ENCODE data around the gene KRT26. TPM values are rescaled to one million over a fixed set of nuclear protein-coding genes. Genes with fewer than 3 reads are reported as not detected.

The KRT26 gene
- total and polyA plus RNA-seq, 10 donors, result not detected

- H3K9me3 ChIP-seq, result no peaks in the 10 kb centered on the region
- H3K4me3 ChIP-seq, result no peak overlapping the region
- TF ChIP-seq POLR2AphosphoS5 (IDR thresholded peaks at IDR 0.05) (no peak), POLR2A (IDR thresholded peaks at IDR 0.05) (no peak), CTCF (IDR thresholded peaks at IDR 0.05 in 8 of 11, conservative IDR thresholded peaks at IDR 0.05 in 3 of 11) (no peak)
- 45 to 61% (median 57%) methylated on average over 1 of the region's 1 CpG for WGBS, 5 donors
- H3K27ac ChIP-seq, result no peak overlapping the region
- no peaks in the 10 kb centered on the region for H3K36me3 ChIP-seq
- H3K4me1 ChIP-seq, result peaks cover 0 to 9% (median 0%) of the 10 kb centered on the region in 6 donors
- H3K27me3 ChIP-seq (replicated peaks in 1 of 7), result peaks cover 0 to 8% (median 0%) of the 10 kb centered on the region in 7 donors
- intact Hi-C loops (cut with DNase I; ENCODE audit: low total_unique reads), result loop anchor here (10.0 kb wide), 1 partner anchor 80 kb away; the partner anchor contains the start of gene SMARCE1
- DNase-seq, result no peak
These were observed 47.3 kb downstream of the KRT26 start for GRCh38 chr17:40724656-40725055.

GRCh38 chr17:40722241-40722640 is 49.8 kb downstream of the KRT26 start:
- H3K36me3 ChIP-seq, result no peaks in the 10 kb centered on the region
- TF ChIP-seq POLR2AphosphoS5 (IDR thresholded peaks at IDR 0.05) (no peak), POLR2A (IDR thresholded peaks at IDR 0.05) (no peak), CTCF (IDR thresholded peaks at IDR 0.05 in 8 of 11, conservative IDR thresholded peaks at IDR 0.05 in 3 of 11) (no peak)
- H3K27me3 ChIP-seq (replicated peaks in 1 of 7), result peaks cover 0 to 8% (median 0%) of the 10 kb centered on the region in 7 donors
- 52 to 80% (median 67%) methylated on average over 1 of the region's 1 CpG for WGBS, 5 donors
- DNase-seq, result no peak
- no peak overlapping the region for H3K4me3 ChIP-seq
- no peaks in the 10 kb centered on the region for H3K9me3 ChIP-seq
- intact Hi-C loops (cut with DNase I; ENCODE audit: low total_unique reads), result loop anchor here (10.0 kb wide), 1 partner anchor 77 kb away; the partner anchor contains the start of gene SMARCE1
- H3K4me1 ChIP-seq, result peaks cover 0 to 5% (median 0%) of the 10 kb centered on the region in 6 donors
- H3K27ac ChIP-seq, result no peak overlapping the region

- peaks cover 0 to 8% (median 0%) of the 10 kb centered on the region in 7 donors for H3K27me3 ChIP-seq (replicated peaks in 1 of 7)
- no peak for DNase-seq
- no peaks in the 10 kb centered on the region for H3K36me3 ChIP-seq
- H3K4me1 ChIP-seq, result no peaks in the 10 kb centered on the region
- H3K4me3 ChIP-seq, result no peak overlapping the region
- no peak overlapping the region for H3K27ac ChIP-seq
- intact Hi-C loops (cut with DNase I; ENCODE audit: low total_unique reads), result loop anchor here (10.0 kb wide), 1 partner anchor 76 kb away; the partner anchor contains the start of gene SMARCE1
- WGBS, 5 donors, result 61 to 82% (median 69%) methylated on average over 2 of the region's 2 CpGs
- no peaks in the 10 kb centered on the region for H3K9me3 ChIP-seq
- TF ChIP-seq POLR2A (IDR thresholded peaks at IDR 0.05), result no peak
These were observed 51.1 kb downstream of the KRT26 start for GRCh38 chr17:40720899-40721298.

GRCh38 chr17:40718930-40719329 is 53.1 kb downstream of the KRT26 start:
- H3K27ac ChIP-seq, result no peak overlapping the region
- TF ChIP-seq POLR2AphosphoS5 (IDR thresholded peaks at IDR 0.05) (no peak), POLR2A (IDR thresholded peaks at IDR 0.05) (no peak), CTCF (IDR thresholded peaks at IDR 0.05 in 8 of 11, conservative IDR thresholded peaks at IDR 0.05 in 3 of 11) (no peak)
- DNase-seq, result no peak
- intact Hi-C loops (cut with DNase I; ENCODE audit: low total_unique reads), result no loop called here
- H3K4me3 ChIP-seq, result no peak overlapping the region
- H3K4me1 ChIP-seq, result no peaks in the 10 kb centered on the region
- no peaks in the 10 kb centered on the region for H3K9me3 ChIP-seq
- H3K27me3 ChIP-seq (replicated peaks in 1 of 7), result peaks cover 0 to 15% (median 0%) of the 10 kb centered on the region in 7 donors
- no peaks in the 10 kb centered on the region for H3K36me3 ChIP-seq
- WGBS, 5 donors, result 63 to 73% (median 68%) methylated on average over 8 of the region's 8 CpGs

Data from spleen (tissue), 11 donors.